GM18868 (cell line): ENCODE data around the gene B4GALT5.

ENCODE experiments used
- ATAC-seq: cut with Tn5 transposase; IDR thresholded peaks from one replicate; pipeline ENCODE4 v1.9.1; 2021; ENCODE audit warnings: mild to moderate bottlenecking, moderate library complexity; ENCODE audit not compliant: unreplicated experiment

The B4GALT5 gene

DNA sequence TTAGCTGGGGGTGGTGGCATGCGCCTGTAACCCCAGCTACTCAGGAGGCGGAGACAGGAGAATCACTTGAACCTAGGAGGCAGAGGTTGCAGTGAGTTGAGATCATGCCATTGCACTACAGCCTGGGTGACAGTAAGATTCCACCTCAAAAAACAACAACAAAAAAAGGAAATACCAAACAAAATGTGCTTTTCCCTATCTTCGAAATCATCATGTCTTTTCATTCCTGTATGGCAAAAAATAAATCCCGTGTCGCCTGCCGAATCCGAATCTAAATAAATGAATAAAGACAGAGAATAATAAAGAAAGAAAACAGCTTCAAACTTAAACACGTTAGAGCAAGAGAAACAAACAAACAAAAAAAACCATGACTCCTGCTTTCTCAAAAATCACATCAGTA is 11.8 kb downstream of the B4GALT5 start:
- ATAC-seq: no peak

DNA sequence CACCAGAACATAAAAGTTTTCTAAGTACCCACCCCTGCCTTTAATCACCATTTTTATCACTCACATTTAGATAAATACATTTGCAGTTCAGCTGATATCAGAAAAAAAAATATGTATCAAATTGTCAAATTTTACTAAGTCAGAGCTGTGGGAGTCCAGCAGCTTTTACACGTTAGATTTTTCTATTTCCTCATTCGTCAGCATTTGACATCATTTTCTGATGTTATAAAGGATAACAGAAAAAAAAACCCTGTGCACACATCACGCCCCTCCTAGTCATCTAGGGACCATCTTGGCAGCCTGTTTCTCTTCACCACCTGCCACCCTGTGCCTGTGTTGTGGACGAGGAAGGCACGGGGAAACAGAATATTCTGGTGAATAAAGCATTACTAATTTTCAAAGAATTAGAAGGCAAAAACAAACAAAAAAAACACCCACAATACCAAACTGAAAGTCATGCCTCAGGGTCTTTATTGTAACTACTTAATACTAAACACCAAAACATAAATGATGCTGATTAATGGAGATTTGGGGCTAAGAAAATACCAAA is 12.4 kb downstream of the B4GALT5 start:
- no peak for ATAC-seq

DNA sequence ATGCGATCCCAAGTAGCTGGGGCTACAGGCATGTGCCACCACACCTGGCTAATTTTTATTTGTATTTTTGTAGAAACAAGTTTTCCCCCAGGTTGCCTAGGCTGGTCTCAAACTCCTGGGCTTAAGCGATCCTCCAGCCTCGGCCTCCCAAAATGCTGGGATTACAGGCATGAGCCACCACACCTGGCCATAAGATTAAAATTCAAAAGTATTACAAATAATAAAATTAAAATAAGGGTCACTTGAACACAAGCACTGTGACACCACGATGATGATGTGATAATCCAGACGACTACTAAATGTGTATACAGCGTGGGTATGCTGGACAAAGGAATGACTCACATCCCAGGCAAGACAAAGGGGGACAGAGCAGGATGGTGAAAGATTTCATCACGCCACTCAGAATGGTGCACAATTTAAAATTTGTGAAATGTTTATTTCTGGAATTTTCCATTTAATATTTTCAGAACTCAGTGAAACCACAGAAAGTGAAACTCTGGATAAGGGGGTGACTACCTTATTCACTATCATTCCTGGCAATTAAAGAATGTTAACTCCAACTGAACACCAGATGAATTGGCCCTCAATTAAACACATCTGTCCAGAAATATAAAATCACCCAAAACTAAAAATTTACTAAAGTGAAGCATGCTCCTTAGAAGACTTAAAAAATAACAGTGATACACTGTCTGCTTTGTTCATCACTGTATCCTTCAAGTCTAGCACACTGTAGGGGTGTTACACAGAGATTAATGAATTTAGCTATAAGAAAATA is 13.1 kb downstream of the B4GALT5 start:
- ATAC-seq: no peak

DNA sequence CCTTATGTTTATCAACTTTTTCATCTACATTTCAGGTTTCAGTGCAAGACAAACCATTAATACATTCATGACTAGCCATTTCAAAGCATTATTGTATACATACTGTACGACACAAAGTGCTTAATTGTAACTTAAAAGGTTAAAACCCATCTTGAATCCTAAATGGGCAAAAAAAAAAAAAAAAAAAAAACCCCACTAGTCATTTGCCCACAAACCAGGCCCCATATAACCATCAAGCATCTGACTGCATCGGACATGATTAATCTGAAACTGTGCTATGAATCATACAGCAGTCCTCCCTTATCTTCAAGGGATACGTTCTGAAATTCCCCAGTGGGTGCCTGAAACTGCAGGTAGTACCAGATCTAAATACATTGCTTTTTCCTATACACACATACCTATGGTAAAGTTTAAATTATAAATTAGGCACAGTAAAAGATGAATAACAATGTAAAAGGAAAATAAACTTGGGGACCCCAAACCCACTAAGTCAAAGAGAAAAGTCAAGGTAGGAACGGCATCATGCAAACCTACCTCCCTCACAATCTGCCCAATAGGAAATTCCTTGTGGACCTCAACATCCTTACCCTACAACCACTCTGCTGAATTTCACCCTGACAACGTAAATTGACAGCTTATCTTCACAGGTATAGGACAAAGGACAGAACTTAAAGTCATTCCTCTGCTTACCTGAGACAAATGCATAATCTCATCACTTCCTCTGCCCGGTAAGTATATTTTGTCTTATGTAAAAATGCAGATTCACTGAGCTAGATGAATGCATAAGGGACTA is 14.3 kb downstream of the B4GALT5 start:
- peak; percentile 93 for ATAC-seq

DNA sequence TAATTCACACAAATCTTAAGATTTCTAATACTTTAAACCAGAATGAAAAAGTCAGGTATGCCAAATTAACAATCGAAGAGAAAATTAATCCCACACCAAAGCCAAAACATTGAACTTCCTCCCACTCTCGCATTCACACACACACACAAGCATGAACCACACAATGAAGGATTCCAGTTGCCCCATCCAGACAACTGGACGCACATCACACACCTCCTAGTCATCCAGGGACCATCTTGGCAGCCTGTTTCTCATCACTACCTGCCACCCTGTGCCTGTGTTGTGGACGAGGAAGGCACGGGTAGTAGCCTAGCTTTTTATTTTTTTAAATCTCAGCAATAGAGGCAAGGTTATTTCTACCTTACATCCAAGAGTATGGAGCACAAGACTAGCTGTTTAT is 15.2 kb downstream of the B4GALT5 start:
- ATAC-seq: no peak

DNA sequence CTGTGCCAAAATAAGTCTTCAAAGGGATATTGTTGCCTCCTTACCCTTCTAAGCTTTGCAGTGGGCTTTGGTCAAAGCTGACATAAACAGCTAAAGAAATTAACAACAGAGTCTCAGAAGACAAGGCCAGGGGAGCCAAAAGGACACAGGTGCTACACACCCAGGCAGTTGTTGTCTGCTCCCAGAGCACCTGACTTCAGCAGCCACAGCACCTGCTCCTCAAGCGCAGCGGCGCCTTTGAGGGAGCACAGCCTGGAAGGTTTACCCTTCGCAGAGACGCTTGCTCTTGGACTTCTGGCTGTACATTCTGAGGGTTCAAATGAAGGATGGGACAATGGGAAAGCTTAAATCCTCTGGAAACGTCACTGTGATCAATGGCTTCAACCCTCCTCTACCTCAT is 16.6 kb downstream of the B4GALT5 start:
- no peak for ATAC-seq

DNA sequence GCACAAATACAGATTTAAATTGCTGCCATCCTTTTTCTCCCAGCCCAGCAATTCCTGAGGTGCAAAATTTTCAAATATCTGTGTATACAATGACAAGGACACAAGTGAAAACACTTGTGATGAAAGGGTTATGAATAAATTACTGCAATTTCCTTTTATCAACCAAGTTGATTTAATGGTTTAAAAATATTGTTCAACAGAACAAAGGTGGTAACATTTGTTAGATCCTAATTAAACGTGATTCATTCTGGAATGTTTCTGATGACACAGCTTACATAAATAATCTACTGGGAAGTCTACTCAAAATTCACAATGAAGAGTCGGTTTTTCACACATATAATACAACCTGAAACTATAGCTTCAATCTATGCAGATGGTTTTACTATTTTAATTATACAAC is 17.1 kb downstream of the B4GALT5 start:
- ATAC-seq: no peak

DNA sequence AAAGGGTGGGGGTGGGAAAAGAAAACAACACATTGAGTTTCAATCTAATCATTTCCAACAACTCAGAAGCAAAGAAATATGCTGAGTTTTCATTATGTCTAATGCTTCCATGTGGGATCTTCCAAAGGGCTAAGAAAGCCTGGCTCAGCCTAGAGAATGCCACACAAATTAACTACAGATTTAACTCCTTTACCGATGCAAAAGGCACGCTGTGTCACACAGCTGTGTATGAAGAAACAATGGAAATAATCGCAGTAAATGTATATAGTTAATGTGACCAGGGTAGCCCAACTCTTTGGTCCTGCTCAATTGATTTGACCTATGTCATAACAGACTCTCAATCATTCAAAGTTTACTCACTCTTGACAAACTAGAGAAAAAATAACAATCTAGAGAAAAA is 17.8 kb downstream of the B4GALT5 start:
- no peak for ATAC-seq

DNA sequence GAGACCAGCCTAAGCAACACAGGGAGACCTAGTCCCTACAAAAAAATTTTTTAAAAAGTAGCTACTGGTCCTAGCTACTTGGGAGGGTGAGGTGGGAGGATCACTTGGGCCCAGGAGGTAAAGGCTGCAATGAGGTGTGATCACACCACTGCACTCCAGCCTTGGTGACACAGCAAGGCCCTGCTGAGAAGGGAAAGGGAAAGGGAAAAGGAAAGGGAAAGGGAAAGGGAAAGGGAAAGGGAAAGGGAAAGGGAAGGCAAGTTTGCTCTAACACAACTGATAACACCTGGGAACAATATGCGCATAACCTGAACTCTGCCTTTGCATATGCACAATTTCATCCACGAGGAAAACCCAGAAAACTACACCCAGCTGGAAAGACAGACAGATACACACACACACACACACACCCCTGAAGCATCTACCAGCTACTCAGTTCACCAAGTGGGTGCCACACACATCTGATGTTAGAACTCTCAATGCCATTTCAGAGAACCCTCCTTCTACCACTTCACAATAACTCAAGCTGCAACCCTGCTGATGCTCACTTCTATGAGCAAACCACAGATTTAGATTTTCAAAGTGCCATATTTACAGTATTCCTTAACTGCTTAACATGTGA is 19.1 kb downstream of the B4GALT5 start:
- no peak for ATAC-seq

DNA sequence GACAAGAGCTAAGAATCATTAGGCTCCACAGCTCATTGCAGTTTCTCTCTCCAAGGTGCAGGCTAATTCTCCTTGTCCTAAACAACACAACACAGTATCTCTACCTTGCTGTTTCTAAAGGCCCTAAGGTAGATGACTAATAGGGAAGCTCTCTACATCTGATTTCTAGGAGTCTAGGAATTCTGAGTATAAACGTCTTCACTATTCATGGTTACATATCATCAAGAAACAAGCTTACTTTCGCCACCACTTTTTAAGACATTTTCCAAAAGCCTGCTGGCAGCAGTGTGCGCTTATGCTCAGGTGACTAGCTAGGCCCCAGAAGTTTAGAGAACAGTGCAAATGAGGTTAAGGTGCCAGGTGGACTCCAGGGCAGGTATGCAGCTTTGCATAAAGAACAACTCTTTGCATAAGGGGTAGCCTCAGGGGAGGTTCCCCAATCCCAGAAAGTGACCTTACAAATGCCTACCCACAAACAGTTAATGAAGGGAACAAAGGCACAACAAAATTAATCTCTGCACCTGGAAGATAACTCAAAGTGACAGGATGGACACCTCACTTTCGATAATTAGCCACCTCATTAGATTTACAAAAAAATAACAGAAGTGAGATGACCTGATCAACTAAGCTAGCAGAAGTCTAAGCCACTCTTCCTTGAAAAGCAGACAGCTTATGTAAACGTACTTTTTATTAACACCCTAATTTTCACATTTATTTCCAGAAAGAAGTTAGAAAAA is 20.1 kb downstream of the B4GALT5 start:
- ATAC-seq: no peak

DNA sequence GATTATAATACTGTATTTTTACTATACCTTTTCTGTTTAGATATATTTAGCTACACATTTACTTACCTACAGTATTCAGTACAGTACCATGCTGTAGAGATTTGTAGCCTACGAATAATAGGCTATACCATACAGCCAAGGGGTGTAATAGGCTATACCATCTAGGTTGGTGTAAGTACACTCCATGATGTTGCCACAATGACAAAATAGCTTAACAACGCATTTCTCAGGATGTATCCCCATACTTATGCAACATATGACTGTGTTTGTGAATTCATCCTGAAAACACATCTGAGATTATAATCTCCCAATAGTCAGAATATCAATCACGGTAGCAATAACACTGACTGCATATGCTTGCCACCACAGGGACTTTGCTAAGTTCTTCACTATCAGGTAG is 20.7 kb downstream of the B4GALT5 start:
- ATAC-seq: no peak

DNA sequence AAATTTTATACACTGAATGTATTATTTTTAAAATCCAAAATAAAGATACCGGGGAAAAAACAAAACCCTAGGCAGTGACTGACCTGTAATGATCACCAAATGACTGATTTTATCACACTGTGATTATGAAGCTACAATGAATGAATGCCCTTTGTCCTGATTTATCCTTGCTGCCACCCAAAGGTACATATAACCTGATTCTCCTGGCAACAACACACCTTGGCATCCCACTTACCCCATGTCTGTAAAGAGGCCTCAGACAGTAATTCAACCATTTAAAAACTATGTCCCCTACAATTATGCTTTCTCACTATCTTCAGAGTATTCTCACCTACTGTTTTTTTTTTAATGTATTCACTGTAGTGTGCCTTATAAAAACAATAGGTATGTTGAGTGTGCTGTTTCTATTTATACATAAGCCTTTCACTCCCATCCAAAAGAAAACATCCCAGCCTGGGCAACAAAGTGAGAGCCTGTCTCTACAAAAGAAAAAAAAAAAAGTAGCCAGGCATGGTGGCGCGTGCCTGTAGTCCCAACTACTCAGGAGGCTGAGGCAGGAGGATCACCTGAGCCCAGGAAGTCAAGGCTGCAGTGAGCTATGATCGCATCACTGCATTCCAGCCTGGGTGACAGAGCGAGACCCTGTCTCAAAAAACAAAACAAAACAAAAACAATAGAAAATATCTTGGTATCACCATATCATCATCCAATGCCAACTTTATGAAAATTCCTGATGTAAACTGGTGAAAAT is 21.7 kb downstream of the B4GALT5 start:
- no peak for ATAC-seq

DNA sequence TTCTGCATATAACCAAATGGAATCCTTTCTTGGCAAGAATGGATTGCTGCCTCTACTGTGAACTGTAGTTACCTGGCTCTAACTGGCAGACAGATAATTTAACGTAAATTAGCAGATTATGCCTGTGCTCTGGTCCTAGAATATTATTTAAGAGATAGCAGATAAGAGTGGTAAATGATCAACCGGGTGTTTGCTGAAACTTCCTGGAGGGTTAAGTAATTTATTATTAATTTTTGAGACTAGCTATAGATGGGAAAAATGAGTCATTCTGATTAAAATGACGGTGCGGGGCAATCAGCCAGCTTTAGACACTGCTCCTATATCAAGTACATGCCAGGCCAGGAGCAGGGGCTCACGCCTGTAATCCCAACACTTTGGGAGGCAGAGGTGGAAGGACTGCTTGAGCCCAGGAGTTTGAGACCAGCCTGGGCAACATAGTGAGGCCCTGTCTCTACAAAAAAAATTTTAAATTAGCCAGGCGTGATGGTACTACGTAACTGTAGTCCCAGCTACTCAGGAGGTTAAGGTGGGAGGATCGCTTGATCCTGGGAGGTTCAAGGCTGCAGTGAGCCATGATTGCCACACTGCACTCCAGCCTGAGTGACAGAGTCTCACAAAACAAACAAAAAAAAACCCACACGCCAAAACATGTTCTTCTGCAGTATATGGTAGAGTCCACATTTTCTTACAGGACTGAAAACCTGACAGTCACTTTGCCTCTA is 22.6 kb downstream of the B4GALT5 start:
- no peak for ATAC-seq

DNA sequence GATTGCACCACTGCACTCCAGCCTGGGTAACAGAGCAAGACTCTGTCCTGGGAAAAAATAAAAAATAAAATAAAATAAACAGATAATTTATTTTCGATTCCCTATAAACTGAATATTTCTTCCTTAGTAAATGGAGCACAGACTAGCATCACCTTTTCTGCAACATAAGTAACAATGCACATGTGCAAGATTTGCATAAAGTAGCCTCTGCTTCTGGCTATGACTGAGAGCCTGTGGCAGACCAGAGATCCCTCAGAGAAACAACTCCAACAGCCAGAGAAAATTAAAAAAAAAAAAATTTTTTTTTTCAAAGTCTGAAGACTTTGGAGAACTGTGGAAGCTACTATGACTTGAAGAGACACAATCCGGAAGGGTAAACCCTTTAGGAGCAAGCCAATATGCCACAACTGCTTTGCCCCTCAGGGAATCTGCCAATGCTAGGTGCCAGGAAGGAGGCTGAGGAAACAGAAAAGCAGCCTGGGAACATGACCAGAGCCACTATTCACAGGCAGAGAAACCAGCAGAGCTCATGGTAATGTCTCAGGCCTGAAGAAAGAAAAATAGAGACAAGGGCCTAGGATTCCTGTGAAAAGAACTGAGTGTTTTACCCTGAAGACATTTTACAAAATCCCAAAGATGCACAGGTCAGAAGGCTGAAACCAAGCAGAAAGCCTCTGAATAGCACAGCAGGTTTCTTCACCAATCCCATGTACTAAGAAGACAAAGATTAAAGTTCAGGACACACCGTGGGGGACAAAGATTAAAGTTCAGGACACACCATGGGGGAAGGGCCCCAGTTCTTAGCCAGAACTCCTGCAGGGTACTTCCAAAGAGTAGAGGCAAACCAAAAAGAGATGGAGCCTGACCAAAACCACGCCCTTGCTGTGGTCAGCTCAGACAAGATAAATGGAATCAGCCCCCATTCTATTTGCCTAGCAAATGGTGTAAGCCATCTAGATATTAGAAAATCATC is 25.8 kb downstream of the B4GALT5 start:
- ATAC-seq: no peak

DNA sequence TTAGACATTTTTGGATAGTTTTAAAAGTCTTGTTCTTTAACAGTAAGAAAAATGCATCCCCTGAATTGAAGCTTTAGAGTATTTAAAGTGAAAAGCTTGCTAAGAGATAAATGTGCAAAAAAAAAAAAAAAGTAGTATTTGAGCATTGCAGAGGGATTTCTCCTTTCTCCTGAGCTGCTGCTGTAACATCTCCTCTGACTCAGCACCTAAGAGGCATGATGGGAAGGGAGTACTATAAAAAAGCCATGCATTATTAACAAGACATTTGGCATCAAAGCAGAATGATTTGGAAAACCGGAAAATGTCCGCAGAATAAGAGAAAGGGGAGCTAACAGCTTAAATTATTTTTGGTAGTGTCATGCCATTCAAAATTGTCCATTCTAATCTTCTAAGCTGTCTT is 27.9 kb downstream of the B4GALT5 start:
- no peak for ATAC-seq

DNA sequence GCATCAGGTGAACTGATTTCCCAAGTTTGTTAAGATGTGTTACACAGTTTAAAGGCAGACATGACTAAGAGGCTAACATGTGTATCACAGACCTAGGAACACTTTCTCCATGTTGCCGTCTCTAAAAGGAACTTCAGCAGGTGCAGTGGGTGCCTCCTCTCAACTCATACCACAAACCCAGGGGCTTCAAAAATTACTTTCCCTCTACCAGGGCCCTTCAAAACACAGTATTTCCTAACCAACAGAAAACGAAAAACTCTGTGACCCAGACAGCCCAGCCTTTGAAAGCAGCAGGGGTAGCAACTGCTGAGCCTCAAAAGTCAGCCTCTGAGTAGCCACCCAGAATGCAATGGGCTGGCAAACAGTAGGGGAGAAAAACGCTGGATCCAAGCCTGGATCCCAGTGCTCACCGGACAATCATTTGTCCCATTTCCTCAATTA is 28.5 kb downstream of the B4GALT5 start:
- no peak for ATAC-seq

DNA sequence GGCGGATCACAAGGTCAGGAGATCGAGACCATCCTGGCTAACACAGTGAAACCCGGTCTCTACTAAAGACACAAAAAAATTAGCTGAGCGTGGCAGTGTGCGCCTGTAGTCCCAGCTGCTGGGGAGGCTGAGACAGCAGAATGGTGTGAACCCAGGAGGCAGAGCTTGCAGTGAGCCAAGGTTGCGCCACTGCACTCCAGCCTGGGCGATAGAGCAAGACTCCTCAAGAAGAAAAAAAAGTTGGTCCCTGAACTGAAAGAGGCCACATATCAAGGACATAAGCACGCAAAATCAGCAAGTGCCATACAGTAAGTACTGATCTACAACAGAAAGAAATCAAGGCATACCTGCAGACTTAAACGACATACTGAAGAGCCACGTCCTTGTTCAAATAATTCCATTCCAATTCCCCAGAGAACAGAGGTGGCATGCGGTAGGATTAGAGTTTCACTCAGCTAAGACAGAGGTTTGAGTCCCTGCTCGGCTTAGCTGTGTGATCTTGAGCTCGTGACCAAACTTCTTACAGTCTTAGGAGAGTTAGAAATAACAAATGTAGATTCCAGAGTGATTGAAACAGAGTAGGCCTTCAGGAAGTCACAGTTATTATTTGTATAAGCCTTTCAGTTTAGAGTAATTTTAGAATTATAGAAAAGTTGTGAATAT is 29.2 kb downstream of the B4GALT5 start:
- no peak for ATAC-seq

DNA sequence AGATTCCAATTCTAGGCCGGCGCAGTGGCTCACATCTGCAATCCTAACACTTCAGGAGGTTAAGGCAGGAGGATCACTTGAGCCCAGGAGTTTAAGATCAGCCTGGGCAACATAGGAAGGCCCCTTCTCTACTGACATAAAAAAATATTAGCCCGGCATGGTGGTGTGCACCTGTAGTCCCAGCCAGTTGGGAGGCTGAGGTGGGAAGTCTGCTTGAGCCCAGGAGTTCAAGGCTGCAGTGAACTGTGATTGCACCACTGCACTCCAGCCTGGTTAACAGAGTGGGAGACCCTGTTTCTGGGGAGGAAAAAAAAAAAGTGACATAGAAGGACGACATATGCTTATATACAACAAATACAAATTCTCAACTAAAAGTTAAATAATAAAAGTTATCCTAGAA is 30.9 kb downstream of the B4GALT5 start:
- no peak for ATAC-seq
